HCT116 (cell line): ENCODE results near the gene SAT1. TPM values are rescaled to one million over a fixed set of nuclear protein-coding genes. Genes with fewer than 3 reads are reported as not detected.

ENCODE experiments used
- ATAC-seq: fragments of 200-7000 bp; cut with Tn5 transposase; 2 replicates; pipeline ENCODE4 v1.9.1; 2020; ENCODE audit warnings: mild to moderate bottlenecking, moderate library complexity
- BruUV-seq: library from RNA; stranded (reverse); fragments of 400-500 nt; replicated peaks from 2 replicates; lab custom pipeline; 2021; lab: Mats Ljungman, UMichigan
- CTCF ChIA-PET: fragments of 300-600 bp; sonication (Branson Sonifier 250); formaldehyde crosslinking; loops from one replicate; lab custom pipeline; 2021; ENCODE audit warnings: antibody characterized with exemption; lab: Charles Lee
- POLR2A ChIA-PET: fragments of 300-600, 350-600 bp; sonication (Branson Sonifier 250); formaldehyde crosslinking; loops from one replicate; lab custom pipeline; 2021; ENCODE audit warnings: antibody characterized with exemption; lab: Charles Lee
- RAD21 ChIA-PET, 2 experiments: fragments of 300-600 bp; sonication (Branson Sonifier 250); formaldehyde crosslinking; loops; one replicate each; lab custom pipeline; 2023; ENCODE audit warnings: low total read pairs in 2 of 2; ENCODE audit not compliant: uncharacterized antibody in 2 of 2, unreplicated experiment in 2 of 2, low non-redundant PET in 1 of 2; lab: Charles Lee
- DNase-seq: peaks from one replicate; pipeline ENCODE4 v3.0.0-alpha.2; 2010; ENCODE audit warnings: low read depth, low spot score
- H2AFZ ChIP-seq: fragments of 200-600 bp; shearing (Covaris generic), sonication (generic); 2 replicates; pipeline ENCODE4 v1.6.1; 2017; ENCODE audit warnings: low read depth, mixed run types, mixed read lengths, antibody characterized with exemption, low read length; ENCODE audit not compliant: poor library complexity, severe bottlenecking
- H3K27ac ChIP-seq: 2 replicates; pipeline ENCODE4 v1.5.1; 2012; ENCODE audit warnings: low read depth, low read length
- H3K27me3 ChIP-seq: fragments of 200-600 bp; sonication (generic); 2 replicates; pipeline ENCODE4 v1.6.1; 2016; ENCODE audit warnings: mixed run types, low read length, mixed read lengths; ENCODE audit not compliant: insufficient read depth
- H3K36me3 ChIP-seq, 2 experiments: fragments of 200-500 bp in 1 of 2; fragments of 200-600 bp in 1 of 2; sonication (Bioruptor generic) in 1 of 2; sonication (generic) in 1 of 2; 2 replicates each; pipeline versions ENCODE4 v1.5.1 to v1.6.1; 2014 to 2016; ENCODE audit warnings: low read length in 2 of 2, inconsistent platforms in 1 of 2, mixed read lengths in 1 of 2, mixed run types in 1 of 2; ENCODE audit not compliant: insufficient read depth in 2 of 2, control insufficient read depth in 1 of 2
- H3K4me1 ChIP-seq, 2 experiments: fragments of 200-600 bp in 1 of 2; sonication (generic) in 1 of 2; 2 replicates each; pipeline versions ENCODE4 v1.5.1 to v1.6.1; 2012 to 2017; ENCODE audit warnings: low read length in 2 of 2, inconsistent platforms in 1 of 2, mild to moderate bottlenecking in 1 of 2, mixed read lengths in 1 of 2, mixed run types in 1 of 2, moderate library complexity in 1 of 2; ENCODE audit not compliant: insufficient read depth in 2 of 2, control insufficient read depth in 1 of 2
- H3K4me2 ChIP-seq: fragments of 200-600 bp; sonication (generic); 2 replicates; pipeline ENCODE4 v1.6.1; 2017; ENCODE audit warnings: mixed run types, low read length, mixed read lengths
- H3K4me3 ChIP-seq, 2 experiments: fragments of 200-600 bp in 1 of 2; sonication (generic) in 1 of 2; replicated peaks in 1 of 2; 2 replicates each; pipeline ENCODE4 v1.5.1; 2011 to 2016; ENCODE audit warnings: low read length in 2 of 2, control low read depth in 1 of 2, low read depth in 1 of 2, mild to moderate bottlenecking in 1 of 2, mixed read lengths in 1 of 2, mixed run types in 1 of 2
- H3K79me2 ChIP-seq: fragments of 200-600 bp; sonication (generic); 2 replicates; pipeline ENCODE4 v1.6.1; 2017; ENCODE audit warnings: mild to moderate bottlenecking, mixed run types, low read length, moderate library complexity, mixed read lengths; ENCODE audit not compliant: insufficient read depth
- H3K9ac ChIP-seq: fragments of 200-600 bp; sonication (generic); 2 replicates; pipeline ENCODE4 v1.6.1; 2016; ENCODE audit warnings: low read length, mixed read lengths
- H3K9me2 ChIP-seq: fragments of 200-600 bp; sonication (generic), shearing (Covaris generic); 2 replicates; pipeline ENCODE4 v1.6.1; 2017; ENCODE audit warnings: mixed run types, mild to moderate bottlenecking, moderate library complexity; ENCODE audit not compliant: insufficient read depth
- H3K9me3 ChIP-seq, 2 experiments: fragments of 200-500 bp in 1 of 2; fragments of 200-600 bp in 1 of 2; sonication (Bioruptor generic) in 1 of 2; sonication (generic) in 1 of 2; 2 replicates each; pipeline ENCODE4 v1.6.1; 2014 to 2017; ENCODE audit warnings: low read length in 2 of 2, mixed read lengths in 2 of 2, inconsistent platforms in 1 of 2, low read depth in 1 of 2, mild to moderate bottlenecking in 1 of 2, mixed run types in 1 of 2, moderate library complexity in 1 of 2; ENCODE audit not compliant: control insufficient read depth in 1 of 2, insufficient read depth in 1 of 2
- H4K20me1 ChIP-seq: fragments of 200-600 bp; sonication (generic), shearing (Covaris generic); 2 replicates; pipeline ENCODE4 v1.6.1; 2017; ENCODE audit warnings: mixed run types, mild to moderate bottlenecking, moderate library complexity; ENCODE audit not compliant: insufficient read depth
- ATF3 ChIP-seq: IDR thresholded peaks from 2 replicates; pipeline ENCODE4 v1.6.1; 2012
- CBX3 ChIP-seq: IDR thresholded peaks from 2 replicates; pipeline ENCODE4 v1.6.1; 2012; ENCODE audit warnings: low read depth
- CEBPB ChIP-seq: IDR thresholded peaks from 2 replicates; pipeline ENCODE4 v1.6.1; 2012; ENCODE audit warnings: low read depth
- CTCF ChIP-seq, 3 experiments: fragments of 200-600 bp in 1 of 3; sonication (generic) in 1 of 3; IDR thresholded peaks in 2 of 3; conservative IDR thresholded peaks in 1 of 3; 2 replicates each; pipeline ENCODE4 v1.5.1; 2012 to 2017; ENCODE audit warnings: low read depth in 2 of 3, low read length in 2 of 3, antibody characterized with exemption in 1 of 3, borderline replicate concordance in 1 of 3, control low read depth in 1 of 3, mild to moderate bottlenecking in 1 of 3, mixed read lengths in 1 of 3, mixed run types in 1 of 3, moderate library complexity in 1 of 3; ENCODE audit not compliant: insufficient read depth in 1 of 3
- ELF1 ChIP-seq: IDR thresholded peaks from 2 replicates; pipeline ENCODE4 v1.6.1; 2012; ENCODE audit warnings: low read depth, borderline replicate concordance
- EZH2 ChIP-seq: fragments of 200-600 bp; sonication (generic); IDR thresholded peaks from 2 replicates; pipeline ENCODE4 v1.6.1; 2017; ENCODE audit warnings: antibody characterized with exemption, mixed run types
- EZH2phosphoT487 ChIP-seq: fragments of 200-600 bp; IDR thresholded peaks from 2 replicates; pipeline ENCODE4 v1.6.1; 2018; ENCODE audit warnings: antibody characterized with exemption, borderline replicate concordance
- FOSL1 ChIP-seq: IDR thresholded peaks from 2 replicates; pipeline ENCODE4 v1.6.1; 2012; ENCODE audit warnings: low read depth
- JUND ChIP-seq: IDR thresholded peaks from 2 replicates; pipeline ENCODE4 v1.6.1; 2012
- MAX ChIP-seq: IDR thresholded peaks from 2 replicates; pipeline ENCODE4 v1.6.1; 2012
- POLR2A ChIP-seq: IDR thresholded peaks from 2 replicates; pipeline ENCODE4 v1.7.0; 2011; ENCODE audit warnings: borderline replicate concordance; ENCODE audit not compliant: insufficient read depth, insufficient read length; ENCODE audit errors: extremely low read depth
- POLR2AphosphoS5 ChIP-seq: IDR thresholded peaks from 2 replicates; pipeline ENCODE4 v1.6.1; 2011; ENCODE audit warnings: mild to moderate bottlenecking, low read depth, low read length, moderate library complexity
- RAD21 ChIP-seq: IDR thresholded peaks from 2 replicates; pipeline ENCODE4 v1.6.1; 2012; ENCODE audit warnings: low read depth, mild to moderate bottlenecking
- SIN3A ChIP-seq: IDR thresholded peaks from 2 replicates; pipeline ENCODE4 v1.6.1; 2012; ENCODE audit warnings: low read depth
- TCF7L2 ChIP-seq: IDR thresholded peaks from 2 replicates; pipeline ENCODE4 v1.7.0; 2011; ENCODE audit warnings: borderline replicate concordance, inconsistent platforms; ENCODE audit not compliant: insufficient read depth, insufficient read length; ENCODE audit errors: extremely low read depth
- YY1 ChIP-seq: IDR thresholded peaks from 2 replicates; pipeline ENCODE4 v1.6.1; 2011; ENCODE audit warnings: low read length, low read depth, moderate library complexity, mild to moderate bottlenecking; ENCODE audit not compliant: insufficient replicate concordance; ENCODE audit errors: extremely low read depth
- ZNF274 ChIP-seq: fragments of 200-500 bp; sonication (Bioruptor generic); IDR thresholded peaks from 2 replicates; pipeline ENCODE4 v1.6.1; 2014; ENCODE audit warnings: mild to moderate bottlenecking, low read depth, low read length, inconsistent platforms
- intact Hi-C: fragments of 100-400 bp; cut with micrococcal nuclease; formaldehyde crosslinking; loops from 2 replicates; pipeline ENCODE4 v1.10.0; 2022
- total RNA-seq: library from RNA; stranded (reverse); gene quantifications from one replicate; pipeline ENCODE4 v1.2.1, GENCODE V29; 2021; ENCODE audit not compliant: unreplicated experiment
- TF ChIP-seq, protein P1 (sequence below): IDR thresholded peaks from 2 replicates; pipeline ENCODE4 v1.6.1; 2011; ENCODE audit warnings: mild to moderate bottlenecking, low read length, moderate library complexity; ENCODE audit not compliant: insufficient replicate concordance; ENCODE audit errors: extremely low read depth

The SAT1 gene
- total RNA-seq, 1 experiment from 2014 or later: 821 TPM

DNA sequence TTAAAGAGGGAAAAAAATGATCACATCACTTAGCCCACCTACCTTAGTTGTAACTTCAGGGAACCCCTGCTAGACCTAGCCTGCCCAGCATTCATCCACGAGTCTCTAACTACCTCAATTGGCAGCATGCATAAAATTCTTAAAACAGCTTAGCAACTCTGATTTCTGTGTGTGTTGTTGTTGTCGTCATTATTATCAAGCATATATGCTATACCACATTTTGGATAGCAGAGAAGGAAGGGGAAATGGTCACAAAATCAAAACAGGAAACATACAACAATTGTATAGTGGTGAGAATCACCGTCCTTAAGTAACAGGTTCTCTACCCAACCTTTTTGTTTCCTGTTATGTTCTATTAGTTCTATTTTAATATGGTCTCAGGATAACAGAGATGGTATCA lies 37.2 kb upstream of the SAT1 start:
- DNase-seq (no peak), ATAC-seq (no peak)
- BruUV-seq: no TSS peak
- ChIA-PET RAD21 (no interaction called here), CTCF (no interaction called here), POLR2A (no interaction called here)
- Histone ChIP-seq H3K79me2 (peaks cover 20% of the 10 kb centered on the region), H3K4me2 (no peak overlapping the region), H3K4me1 (peaks cover 0 to 12% of the 10 kb centered on the region in 2 experiments; a peak in 3 of 4 replicates), H3K9me3 (no peaks in the 10 kb centered on the region), H3K9me2 (no peaks in the 10 kb centered on the region), H3K27ac (no peak overlapping the region), H3K4me3 (no peak overlapping the region), H3K27me3 (no peaks in the 10 kb centered on the region), H3K36me3 (no peaks in the 10 kb centered on the region), H3K9ac (no peak overlapping the region), H4K20me1 (no peaks in the 10 kb centered on the region), H2AFZ (no peak overlapping the region)
- TF ChIP-seq ATF3: no peak
- TF ChIP-seq CEBPB: no peak
- no peak for TF ChIP-seq ZNF274
- TF ChIP-seq FOSL1: no peak
- TF ChIP-seq EZH2phosphoT487: no peak
- no peak for TF ChIP-seq YY1
- TF ChIP-seq SIN3A: no peak
- TF ChIP-seq EZH2: no peak
- TF ChIP-seq TCF7L2: no peak
- no peak for TF ChIP-seq CTCF (IDR thresholded peaks at IDR 0.05 in 2 of 3, conservative IDR thresholded peaks at IDR 0.05 in 1 of 3; ENCODE audit: borderline replicate concordance in 1 of 3, insufficient read depth in 1 of 3, low read depth in 2 of 3, low read length in 2 of 3)
- TF ChIP-seq RAD21: no peak
- TF ChIP-seq ELF1: no peak
- TF ChIP-seq, protein P1, sequence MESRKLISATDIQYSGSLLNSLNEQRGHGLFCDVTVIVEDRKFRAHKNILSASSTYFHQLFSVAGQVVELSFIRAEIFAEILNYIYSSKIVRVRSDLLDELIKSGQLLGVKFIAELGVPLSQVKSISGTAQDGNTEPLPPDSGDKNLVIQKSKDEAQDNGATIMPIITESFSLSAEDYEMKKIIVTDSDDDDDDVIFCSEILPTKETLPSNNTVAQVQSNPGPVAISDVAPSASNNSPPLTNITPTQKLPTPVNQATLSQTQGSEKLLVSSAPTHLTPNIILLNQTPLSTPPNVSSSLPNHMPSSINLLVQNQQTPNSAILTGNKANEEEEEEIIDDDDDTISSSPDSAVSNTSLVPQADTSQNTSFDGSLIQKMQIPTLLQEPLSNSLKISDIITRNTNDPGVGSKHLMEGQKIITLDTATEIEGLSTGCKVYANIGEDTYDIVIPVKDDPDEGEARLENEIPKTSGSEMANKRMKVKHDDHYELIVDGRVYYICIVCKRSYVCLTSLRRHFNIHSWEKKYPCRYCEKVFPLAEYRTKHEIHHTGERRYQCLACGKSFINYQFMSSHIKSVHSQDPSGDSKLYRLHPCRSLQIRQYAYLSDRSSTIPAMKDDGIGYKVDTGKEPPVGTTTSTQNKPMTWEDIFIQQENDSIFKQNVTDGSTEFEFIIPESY: no peak
- TF ChIP-seq JUND: no peak
- no peak for TF ChIP-seq MAX
- no peak for TF ChIP-seq CBX3
- TF ChIP-seq POLR2AphosphoS5: no peak
- TF ChIP-seq POLR2A: no peak
- intact Hi-C loops: no loop called here
